Upper lobe of left lung (tissue), 6 donors: ENCODE data around the gene JMJD1C. TPM values are rescaled to one million over a fixed set of nuclear protein-coding genes. Genes with fewer than 3 reads are reported as not detected.

Experiments
- ATAC-seq, 2 donors: fragments of 200-7000 bp; cut with Tn5 transposase; one replicate each; pipeline ENCODE4 v1.9.1; 2022; ENCODE audit warnings: mild to moderate bottlenecking in 2 of 2, moderate library complexity in 2 of 2; ENCODE audit not compliant: low FRiP score in 2 of 2
- DNase-seq, 2 donors: peaks; one replicate each; pipeline ENCODE4 v3.0.0-alpha.2; 2019 to 2020
- H3K27ac ChIP-seq, 4 donors: fragments of 200-600 bp; sonication (generic); one replicate each; pipeline ENCODE4 v1.5.1; 2016 to 2019
- H3K27me3 ChIP-seq, 4 donors: fragments of 200-600 bp; sonication (generic); one replicate each; pipeline ENCODE4 v1.5.1; 2017 to 2019
- H3K36me3 ChIP-seq, 4 donors: fragments of 200-600 bp; sonication (generic); one replicate each; pipeline ENCODE4 v1.5.1; 2016 to 2019
- H3K4me1 ChIP-seq, 4 donors: fragments of 200-600 bp; sonication (generic); one replicate each; pipeline ENCODE4 v1.5.1; 2018 to 2019
- H3K4me3 ChIP-seq, 4 donors: fragments of 200-600 bp; sonication (generic); one replicate each; pipeline ENCODE4 v1.5.1; 2017 to 2019; ENCODE audit warnings: mild to moderate bottlenecking in 2 of 4, moderate library complexity in 1 of 4
- H3K9me3 ChIP-seq, 4 donors: fragments of 200-600 bp; sonication (generic); one replicate each; pipeline ENCODE4 v1.5.1; 2018 to 2019
- CTCF ChIP-seq, 6 experiments: fragments of 450-650 bp in 4 of 6; fragments of 200-600 bp in 2 of 6; sonication (generic) in 2 of 6; IDR thresholded peaks; one replicate each; pipeline ENCODE4 v1.5.1; 2016 to 2019; ENCODE audit warnings: antibody characterized with exemption in 6 of 6
- EP300 ChIP-seq, 4 donors: sonication (generic); formaldehyde crosslinking; IDR thresholded peaks; one replicate each; pipeline ENCODE4 v1.5.1; 2017; ENCODE audit warnings: antibody characterized with exemption in 4 of 4, control low read depth in 2 of 4
- POLR2A ChIP-seq, 4 donors: fragments of 450-650 bp; IDR thresholded peaks; one replicate each; pipeline ENCODE4 v1.5.1; 2016 to 2017; ENCODE audit warnings: antibody characterized with exemption in 4 of 4, mild to moderate bottlenecking in 2 of 4
- POLR2AphosphoS5 ChIP-seq, 2 donors: sonication (generic); formaldehyde crosslinking; IDR thresholded peaks; one replicate each; pipeline ENCODE4 v1.5.1; 2017; ENCODE audit warnings: antibody characterized with exemption in 2 of 2
- WGBS, 2 donors: methylation state at CpG; one replicate each; pipeline ENCODE4 v1.1.5; 2017 to 2018; 5-methylcytosine and 5-hydroxymethylcytosine counted together
- total RNA-seq, 6 donors: library from RNA; depleted of rRNA in 4 of 6; stranded (reverse); fragments of >200 nt in 4 of 6; gene quantifications; one replicate each; pipeline versions ENCODE4 v1.1.0 to v1.2.1, GENCODE V29; 2016 to 2021
- donor health status: DM: no; HTN: no; CAD: no; lungs with moderate emphysema.
- donor health status: DM: no; HTN: yes; CAD: no; lungs with severe emphysema.

Gene JMJD1C
- total RNA-seq, 6 donors from 2014 or later = 80.2 to 130 (median 94.2) TPM

- Histone ChIP-seq H3K27me3 (no peaks in the 10 kb centered on the region), H3K4me3 (no peak overlapping the region), H3K4me1 (peaks cover 0 to 23% (median 7%) of the 10 kb centered on the region in 4 donors), H3K36me3 (no peaks in the 10 kb centered on the region), H3K9me3 (no peaks in the 10 kb centered on the region), H3K27ac (no peak overlapping the region)
- TF ChIP-seq POLR2AphosphoS5 (IDR thresholded peaks at IDR 0.05) (no peak), EP300 (IDR thresholded peaks at IDR 0.05) (no peak), CTCF (IDR thresholded peaks at IDR 0.05) (no peak), POLR2A (IDR thresholded peaks at IDR 0.05) (no peak)
- DNase-seq (no peak), ATAC-seq (no peak)
- 94 to 98% methylated on average over 5 of the region's 5 CpGs for WGBS, 2 donors
These were observed 14.5 kb upstream of the JMJD1C start for GRCh38 chr10:63480237-63480636.

DNA sequence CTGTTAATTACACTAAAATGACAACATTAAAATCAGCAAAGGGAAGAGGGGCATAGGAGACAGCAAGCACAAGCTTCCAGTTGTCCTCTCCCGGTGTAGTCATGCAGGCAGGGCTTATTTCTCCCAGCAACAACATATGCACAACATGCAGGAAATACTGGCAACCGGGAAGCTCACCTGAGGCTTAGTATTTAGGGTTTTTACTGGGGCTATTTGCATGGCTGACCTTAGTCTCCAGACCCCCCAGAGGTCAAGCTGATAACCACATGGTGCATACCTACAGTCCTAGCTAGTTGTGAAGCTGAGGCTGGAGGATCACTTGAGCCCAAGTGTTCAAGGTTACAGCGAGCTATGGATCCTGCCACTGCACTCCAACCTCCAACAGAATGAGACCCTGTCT is 12.8 kb upstream of the JMJD1C start:
- no peak for DNase-seq
- Histone ChIP-seq H3K27ac (no peak overlapping the region), H3K27me3 (no peaks in the 10 kb centered on the region), H3K9me3 (no peaks in the 10 kb centered on the region), H3K4me1 (peaks cover 0 to 22% (median 7%) of the 10 kb centered on the region in 4 donors), H3K4me3 (no peak overlapping the region), H3K36me3 (no peaks in the 10 kb centered on the region)
- 84 to 87% methylated on average over 3 of the region's 3 CpGs for WGBS, 2 donors
- no peak for TF ChIP-seq POLR2A (IDR thresholded peaks at IDR 0.05)
- no peak for TF ChIP-seq EP300 (IDR thresholded peaks at IDR 0.05)
- no peak for TF ChIP-seq POLR2AphosphoS5 (IDR thresholded peaks at IDR 0.05)
- TF ChIP-seq CTCF (IDR thresholded peaks at IDR 0.05) = no peak
- ATAC-seq = no peak

DNA sequence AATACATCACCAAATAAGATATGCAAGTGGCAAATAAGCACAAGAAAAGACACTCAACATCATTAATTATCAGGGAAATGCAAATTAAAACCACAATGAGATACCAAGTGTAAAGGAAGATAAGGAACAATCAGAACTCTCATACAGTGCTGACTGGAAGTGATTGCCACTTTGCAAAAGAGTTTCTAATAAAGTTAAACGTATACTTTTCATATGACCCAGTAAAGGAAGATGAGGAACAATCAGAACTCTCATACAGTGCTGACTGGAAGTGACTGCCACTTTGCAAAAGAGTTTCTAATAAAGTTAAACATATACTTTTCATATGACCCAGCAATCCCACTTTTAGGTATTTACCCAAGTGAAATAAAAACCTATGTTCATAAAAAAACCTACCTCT is 12.2 kb upstream of the JMJD1C start:
- 39 to 44% methylated on average over 1 of the region's 1 CpG for WGBS, 2 donors
- H3K9me3 ChIP-seq = no peaks in the 10 kb centered on the region
- DNase-seq (no peak), ATAC-seq (no peak)
- H3K27ac ChIP-seq = no peak overlapping the region
- TF ChIP-seq POLR2AphosphoS5 (IDR thresholded peaks at IDR 0.05) = no peak
- TF ChIP-seq POLR2A (IDR thresholded peaks at IDR 0.05) = no peak
- no peak for TF ChIP-seq CTCF (IDR thresholded peaks at IDR 0.05)
- no peak for TF ChIP-seq EP300 (IDR thresholded peaks at IDR 0.05)
- no peaks in the 10 kb centered on the region for H3K27me3 ChIP-seq
- no peak overlapping the region for H3K4me3 ChIP-seq
- peaks cover 0 to 16% (median 7%) of the 10 kb centered on the region in 4 donors for H3K4me1 ChIP-seq
- H3K36me3 ChIP-seq = no peaks in the 10 kb centered on the region

- no peak overlapping the region for H3K27ac ChIP-seq
- peaks cover 2 to 15% (median 5%) of the 10 kb centered on the region in 4 donors for H3K4me1 ChIP-seq
- no peak for ATAC-seq
- no peak overlapping the region for H3K4me3 ChIP-seq
- H3K9me3 ChIP-seq = no peaks in the 10 kb centered on the region
- no peaks in the 10 kb centered on the region for H3K36me3 ChIP-seq
- DNase-seq = no peak
- TF ChIP-seq CTCF (IDR thresholded peaks at IDR 0.05) = no peak
- TF ChIP-seq EP300 (IDR thresholded peaks at IDR 0.05) = no peak
- TF ChIP-seq POLR2A (IDR thresholded peaks at IDR 0.05) = no peak
- TF ChIP-seq POLR2AphosphoS5 (IDR thresholded peaks at IDR 0.05) = no peak
- 87 to 94% methylated on average over 8 of the region's 8 CpGs for WGBS, 2 donors
- H3K27me3 ChIP-seq = no peaks in the 10 kb centered on the region
These were observed 8.7 kb upstream of the JMJD1C start for GRCh38 chr10:63474488-63474887.

- ATAC-seq = no peak
These were observed 5.2 kb upstream of the JMJD1C start for GRCh38 chr10:63470928-63471327.

More at GRCh38 chr10:63470928-63471327, 5.2 kb upstream of the JMJD1C start:
- no peak for TF ChIP-seq POLR2AphosphoS5 (IDR thresholded peaks at IDR 0.05)
- no peak for TF ChIP-seq CTCF (IDR thresholded peaks at IDR 0.05)
- TF ChIP-seq POLR2A (IDR thresholded peaks at IDR 0.05) = no peak
- TF ChIP-seq EP300 (IDR thresholded peaks at IDR 0.05) = no peak
- Histone ChIP-seq H3K27ac (no peak overlapping the region), H3K36me3 (no peaks in the 10 kb centered on the region), H3K4me3 (no peak overlapping the region), H3K4me1 (peaks cover 4 to 11% (median 9%) of the 10 kb centered on the region in 4 donors), H3K27me3 (no peaks in the 10 kb centered on the region), H3K9me3 (no peaks in the 10 kb centered on the region)
- DNase-seq = no peak
- 73 to 80% methylated on average over 3 of the region's 3 CpGs for WGBS, 2 donors
